IMR-90 (cell line): ENCODE measurements around the gene PCGF6. TPM values are rescaled to one million over a fixed set of nuclear protein-coding genes. Genes with fewer than 3 reads are reported as not detected.
A peak's percentile ranks its signal among the peaks of the same experiment; 100 is the strongest.

Experiments
- ATAC-seq: fragments of 200-7000 bp; cut with Tn5 transposase; 2 replicates; pipeline ENCODE4 v1.9.1; 2020; ENCODE audit warnings: low read depth, mild to moderate bottlenecking, moderate library complexity
- BruUV-seq: library from RNA; stranded (reverse); fragments of 400-500 nt; replicated peaks from 2 replicates; lab custom pipeline; 2021; lab: Mats Ljungman, UMichigan
- CTCF ChIA-PET: fragments of 300-600 bp; formaldehyde crosslinking; extraction: SDS; loops from one replicate; lab custom pipeline; 2021; ENCODE audit warnings: antibody characterized with exemption; lab: Yijun Ruan, JAX
- POLR2A ChIA-PET: fragments of 300-600 bp; sonication (Branson Sonifier 250); formaldehyde crosslinking; loops from one replicate; lab custom pipeline; 2022; ENCODE audit warnings: antibody characterized with exemption; ENCODE audit not compliant: unreplicated experiment; lab: Charles Lee
- DNase-seq: peaks from one replicate; pipeline ENCODE4 v3.0.0; 2013
- H2AFZ ChIP-seq: replicated peaks from 2 replicates; pipeline ENCODE3; 2013; ENCODE audit warnings: low read length, mild to moderate bottlenecking; ENCODE audit not compliant: poor library complexity
- H2AK5ac ChIP-seq: 2 replicates; pipeline ENCODE4 v1.6.1; 2013; ENCODE audit warnings: low read depth, low read length, inconsistent platforms
- H2AK9ac ChIP-seq: replicated peaks from 2 replicates; pipeline ENCODE3; 2013; ENCODE audit warnings: mild to moderate bottlenecking, low read depth, low read length, moderate library complexity; ENCODE audit not compliant: poor library complexity
- H2BK120ac ChIP-seq: 2 replicates; pipeline ENCODE4 v1.6.1; 2013; ENCODE audit warnings: low read depth, low read length, inconsistent platforms
- H2BK15ac ChIP-seq: 3 replicates; pipeline ENCODE4 v1.6.1; 2013; ENCODE audit warnings: low read depth, low read length, inconsistent platforms
- H2BK20ac ChIP-seq: 2 replicates; pipeline ENCODE4 v1.6.1; 2013; ENCODE audit warnings: low read depth, mild to moderate bottlenecking, inconsistent platforms, low read length, moderate library complexity
- H2BK5ac ChIP-seq: 2 replicates; pipeline ENCODE4 v1.6.1; 2013; ENCODE audit warnings: mild to moderate bottlenecking, low read depth, low read length, inconsistent platforms; ENCODE audit not compliant: poor library complexity, severe bottlenecking
- H3K14ac ChIP-seq: replicated peaks from 2 replicates; pipeline ENCODE4 v1.6.1; 2013; ENCODE audit warnings: low read depth, low read length, inconsistent platforms
- H3K18ac ChIP-seq: 2 replicates; pipeline ENCODE4 v1.6.1; 2013; ENCODE audit warnings: low read depth, low read length, control low read depth
- H3K23ac ChIP-seq: 2 replicates; pipeline ENCODE4 v1.6.1; 2013; ENCODE audit warnings: low read depth, low read length, inconsistent platforms
- H3K27ac ChIP-seq: 2 replicates; pipeline ENCODE4 v1.5.1; 2013; ENCODE audit warnings: mild to moderate bottlenecking, control low read depth, low read length; ENCODE audit not compliant: insufficient read depth
- H3K27me3 ChIP-seq: 2 replicates; pipeline ENCODE4 v1.6.1; 2013; ENCODE audit warnings: low read length; ENCODE audit not compliant: control insufficient read depth, insufficient read depth
- H3K36me3 ChIP-seq: 2 replicates; pipeline ENCODE4 v1.6.1; 2013; ENCODE audit warnings: low read length, mixed read lengths; ENCODE audit not compliant: control insufficient read depth, insufficient read depth
- H3K4ac ChIP-seq: 2 replicates; pipeline ENCODE4 v1.6.1; 2013; ENCODE audit warnings: low read depth, low read length, inconsistent platforms
- H3K4me1 ChIP-seq: 2 replicates; pipeline ENCODE4 v1.6.1; 2013; ENCODE audit warnings: low read length, mixed read lengths; ENCODE audit not compliant: control insufficient read depth, insufficient read depth
- H3K4me2 ChIP-seq: 2 replicates; pipeline ENCODE4 v1.6.1; 2013; ENCODE audit warnings: low read depth, mild to moderate bottlenecking, control low read depth, low read length, moderate library complexity
- H3K4me3 ChIP-seq: 2 replicates; pipeline ENCODE4 v1.5.1; 2013; ENCODE audit warnings: low read depth, mild to moderate bottlenecking, control low read depth, low read length, moderate library complexity; ENCODE audit not compliant: insufficient read depth
- H3K56ac ChIP-seq: 2 replicates; pipeline ENCODE4 v1.6.1; 2013; ENCODE audit warnings: low read length, inconsistent platforms; ENCODE audit not compliant: insufficient read depth; ENCODE audit errors: extremely low read depth
- H3K79me1 ChIP-seq, 2 experiments: 2 replicates each; pipeline ENCODE4 v1.6.1; 2013; ENCODE audit warnings: low read length in 2 of 2, inconsistent platforms in 1 of 2, low read depth in 1 of 2
- H3K9ac ChIP-seq: 2 replicates; pipeline ENCODE4 v1.6.1; 2013; ENCODE audit warnings: low read depth, low read length, control low read depth
- H3K9me1 ChIP-seq: 2 replicates; pipeline ENCODE4 v1.6.1; 2013; ENCODE audit warnings: low read length, inconsistent platforms; ENCODE audit not compliant: insufficient read depth
- H3K9me3 ChIP-seq: 2 replicates; pipeline ENCODE4 v1.6.1; 2013; ENCODE audit warnings: low read length; ENCODE audit not compliant: control insufficient read depth, insufficient read depth
- H4K20me1 ChIP-seq: 2 replicates; pipeline ENCODE4 v1.6.1; 2013; ENCODE audit warnings: low read length, inconsistent platforms; ENCODE audit not compliant: insufficient read depth
- H4K5ac ChIP-seq: 2 replicates; pipeline ENCODE4 v1.6.1; 2013; ENCODE audit warnings: mild to moderate bottlenecking, low read depth, low read length, control low read depth
- H4K8ac ChIP-seq, 2 experiments: 2 replicates each; pipeline ENCODE4 v1.6.1; 2013; ENCODE audit warnings: low read depth in 2 of 2, low read length in 2 of 2, control low read depth in 1 of 2, inconsistent platforms in 1 of 2
- H4K91ac ChIP-seq: 2 replicates; pipeline ENCODE4 v1.6.1; 2013; ENCODE audit warnings: low read depth, low read length, inconsistent platforms; ENCODE audit not compliant: insufficient read depth
- BHLHE40 ChIP-seq: fragments of 150-350 bp; IDR thresholded peaks from 2 replicates; pipeline ENCODE4 v1.6.1; 2016; ENCODE audit warnings: mild to moderate bottlenecking, low read depth, low read length
- CHD1 ChIP-seq: IDR thresholded peaks from 2 replicates; pipeline ENCODE4 v1.6.1; 2012; ENCODE audit warnings: low read depth, low read length, improper control_type of control experiment
- CTCF ChIP-seq: conservative IDR thresholded peaks from 2 replicates; pipeline ENCODE4 v1.5.1; 2012; ENCODE audit warnings: mild to moderate bottlenecking, low read depth, low read length, improper control_type of control experiment
- FOS ChIP-seq: fragments of 150-350 bp; IDR thresholded peaks from 2 replicates; pipeline ENCODE4 v1.6.1; 2016; ENCODE audit warnings: low read depth, low read length
- MAZ ChIP-seq: IDR thresholded peaks from 2 replicates; pipeline ENCODE4 v1.6.1; 2012; ENCODE audit warnings: low read depth, mild to moderate bottlenecking, low read length, improper control_type of control experiment, moderate library complexity, borderline replicate concordance
- MXI1 ChIP-seq: IDR thresholded peaks from 2 replicates; pipeline ENCODE4 v1.6.1; 2012; ENCODE audit warnings: low read depth, mild to moderate bottlenecking, low read length, moderate library complexity, borderline replicate concordance
- NFE2L2 ChIP-seq: fragments of 150-350 bp; IDR thresholded peaks from 2 replicates; pipeline ENCODE4 v1.6.1; 2016; ENCODE audit warnings: low read depth, mild to moderate bottlenecking, low read length
- POLR2A ChIP-seq: IDR thresholded peaks from 2 replicates; pipeline ENCODE4 v1.6.1; 2012; ENCODE audit warnings: mild to moderate bottlenecking, low read depth, low read length
- RFX5 ChIP-seq: IDR thresholded peaks from 2 replicates; pipeline ENCODE4 v1.8.0; 2012; ENCODE audit warnings: low read depth, mild to moderate bottlenecking, low read length, moderate library complexity
- USF2 ChIP-seq: fragments of 150-350 bp; IDR thresholded peaks from 2 replicates; pipeline ENCODE4 v1.6.1; 2017; ENCODE audit warnings: mild to moderate bottlenecking, antibody characterized with exemption, low read length, low read depth
- WGBS, 2 experiments: methylation state at CpG; one replicate each; pipeline versions ENCODE4 v1.1.5 to v1.1.7; 2013; ENCODE audit warnings: missing lambda C conversion rate in 2 of 2; ENCODE audit not compliant: insufficient read length in 1 of 2; ENCODE audit errors: extremely low coverage in 2 of 2; 5-methylcytosine and 5-hydroxymethylcytosine counted together
- dilution Hi-C: fragments of 300-500 bp; cut with HindIII; formaldehyde crosslinking; loops from one replicate; pipeline ENCODE4 v1.14.3; 2018; ENCODE audit warnings: low sequenced_read_pairs; ENCODE audit not compliant: unreplicated experiment
- in situ Hi-C: fragments of 300-500 bp; cut with MboI; formaldehyde crosslinking; loops from 3 replicates; pipeline ENCODE4 v1.14.3; 2019; ENCODE audit warnings: low sequenced_read_pairs, inconsistent platforms, mixed read lengths
- intact Hi-C: fragments of 100-400 bp; cut with micrococcal nuclease; formaldehyde crosslinking; loops from 2 replicates; pipeline ENCODE4 v1.10.0; 2022
- polyA plus RNA-seq, 3 experiments: library from polyadenylated mRNA; depleted of rRNA; stranded (reverse); fragments of >200 nt; gene quantifications; 2 replicates each; pipeline ENCODE4 v1.2.3, GENCODE V29; 2012; ENCODE audit warnings: low replicate concordance in 1 of 3
- total RNA-seq: library from RNA; depleted of rRNA; stranded (reverse); fragments of >200 nt; gene quantifications from 2 replicates; pipeline ENCODE4 v1.2.3, GENCODE V29; 2012
- TF ChIP-seq, protein P1 (sequence below): fragments of 150-350 bp; IDR thresholded peaks from 2 replicates; pipeline ENCODE4 v1.6.1; 2016; ENCODE audit warnings: low read depth, mild to moderate bottlenecking, low read length, moderate library complexity, borderline replicate concordance

PCGF6 gene
- total and polyA plus RNA-seq, 2 of the 4 experiments (the other 2 are of a cell fraction) = 4.9 to 6.5 TPM

DNA sequence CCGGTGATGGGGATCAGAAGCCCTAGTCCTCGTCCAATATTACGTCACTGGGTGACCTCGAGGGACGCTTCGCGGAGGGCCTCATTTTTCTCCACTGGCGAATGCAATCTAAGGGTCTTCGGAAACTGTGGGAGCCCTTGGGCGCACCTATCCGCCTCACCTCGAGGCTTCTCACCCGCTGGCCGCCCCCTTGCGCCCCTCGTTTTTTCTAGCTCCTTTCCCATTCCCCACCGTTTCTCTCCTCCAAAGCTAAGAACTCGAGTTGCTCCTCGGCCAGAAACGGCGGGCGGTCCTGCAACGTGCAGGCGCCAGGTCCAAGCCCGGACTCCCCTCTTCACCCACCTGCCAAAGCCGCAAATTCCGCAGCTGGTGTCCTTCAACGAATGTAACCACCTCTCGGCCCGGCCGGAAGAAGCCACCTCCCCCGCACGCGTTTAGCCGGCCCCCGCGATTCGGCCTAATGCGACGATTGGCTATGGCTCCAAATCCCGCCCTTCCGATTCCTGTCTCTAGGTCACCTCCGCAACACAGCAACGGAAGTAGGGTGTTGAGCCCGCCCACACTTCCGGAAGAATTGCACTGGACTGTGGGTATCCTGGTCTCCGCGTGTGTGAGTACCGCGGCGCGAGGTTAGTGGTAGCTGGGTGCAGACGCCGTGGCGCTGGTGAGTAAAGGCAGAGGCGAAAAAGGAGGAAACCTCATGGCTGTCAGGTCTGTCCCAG is 45.3 kb upstream of the PCGF6 start, which contains the start of the genes ATP5MK and PDCD11:
ATP5MK (minus strand) TSS at position 409 of the 722 bp plus-strand sequence. CDS start 4,018 bp downstream, outside the sequence.
PDCD11 (plus strand) TSS at position 560 of the 722 bp plus-strand sequence. CDS start 1,801 bp downstream, outside the sequence.
- intact Hi-C loops (loop anchor here (1.0 kb wide), 1 partner anchor 45 kb away; the partner anchor contains the start of gene PCGF6), dilution Hi-C loops (no loop called here), in situ Hi-C loops (no loop called here)
- H3K23ac ChIP-seq = peak within 1 kb of the TSS; percentile 94
- H3K4me3 ChIP-seq = peak within 1 kb of the TSS; percentile 95
- no peaks in the 10 kb centered on the region for H3K27me3 ChIP-seq
- H3K4me1 ChIP-seq = peaks cover 8% of the 10 kb centered on the region
- no peaks in the 10 kb centered on the region for H3K9me3 ChIP-seq
- ChIA-PET POLR2A (interaction anchor here (0.6 kb wide), 1 partner anchor 9 kb away, joined by 4 read pairs; no protein-coding TSS in a partner anchor), CTCF (no interaction called here)
- H3K79me1 ChIP-seq = peaks cover 29 to 50% of the 10 kb centered on the region in 2 experiments
- no peak within 1 kb of the TSS for H2BK20ac ChIP-seq
- peak within 1 kb of the TSS; percentile 93 for H3K4me2 ChIP-seq
- peak; percentile 98 for DNase-seq
- peak within 1 kb of the TSS; percentile 70 for H3K56ac ChIP-seq
- TF ChIP-seq MXI1 (peak; percentile 99), FOS (no peak), USF2 (0 out of 2 replicates have a peak, but pooled peaks have one; percentile 6), CHD1 (no peak), NFE2L2 (no peak), MAZ (peak; percentile 41; the same call in 1 of the 2 replicates), CTCF (peak; percentile 36), BHLHE40 (peak; percentile 73; the same call in 1 of the 2 replicates), POLR2A (peak; percentile 90), RFX5 (no peak)
- TF ChIP-seq, protein P1, sequence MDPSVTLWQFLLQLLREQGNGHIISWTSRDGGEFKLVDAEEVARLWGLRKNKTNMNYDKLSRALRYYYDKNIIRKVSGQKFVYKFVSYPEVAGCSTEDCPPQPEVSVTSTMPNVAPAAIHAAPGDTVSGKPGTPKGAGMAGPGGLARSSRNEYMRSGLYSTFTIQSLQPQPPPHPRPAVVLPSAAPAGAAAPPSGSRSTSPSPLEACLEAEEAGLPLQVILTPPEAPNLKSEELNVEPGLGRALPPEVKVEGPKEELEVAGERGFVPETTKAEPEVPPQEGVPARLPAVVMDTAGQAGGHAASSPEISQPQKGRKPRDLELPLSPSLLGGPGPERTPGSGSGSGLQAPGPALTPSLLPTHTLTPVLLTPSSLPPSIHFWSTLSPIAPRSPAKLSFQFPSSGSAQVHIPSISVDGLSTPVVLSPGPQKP = 0 out of 2 replicates have a peak, but pooled peaks have one; percentile 4
- peak within 1 kb of the TSS; percentile 66 for H4K91ac ChIP-seq
- peak; percentile 99 for ATAC-seq
- peak within 1 kb of the TSS; percentile 51 to 95 for H4K8ac ChIP-seq
- BruUV-seq = TSS peak; percentile 60
- H2AK5ac ChIP-seq = peak within 1 kb of the TSS; percentile 83
- H3K27ac ChIP-seq = peak within 1 kb of the TSS; percentile 82
- H3K9ac ChIP-seq = peak within 1 kb of the TSS; percentile 92
- H3K4ac ChIP-seq = peak within 1 kb of the TSS; percentile 85
- peak within 1 kb of the TSS; percentile 97 for H2AK9ac ChIP-seq
- no peak within 1 kb of the TSS; the same call in 2 of the 3 replicates for H2BK15ac ChIP-seq
- peaks cover 2% of the 10 kb centered on the region; the same call in 1 of the 2 replicates for H3K9me1 ChIP-seq
- H4K5ac ChIP-seq = peak within 1 kb of the TSS; percentile 84
- no peak within 1 kb of the TSS for H3K18ac ChIP-seq
- peaks cover 19% of the 10 kb centered on the region for H3K36me3 ChIP-seq
- no peak within 1 kb of the TSS for H2BK120ac ChIP-seq
- peaks cover 5% of the 10 kb centered on the region; the same call in 1 of the 2 replicates for H4K20me1 ChIP-seq
- H3K14ac ChIP-seq = peak within 1 kb of the TSS; percentile 89
- 1% methylated on average over 37 of the region's 56 CpGs; no CpG with 5 or more reads in 1 of the 2 experiments for WGBS, 2 experiments
- H2BK5ac ChIP-seq = peak within 1 kb of the TSS; percentile 52
- H2AFZ ChIP-seq = peak within 1 kb of the TSS; percentile 93
